ENCODE data around the gene NEDD4L.

- no peak for TF ChIP-seq CTCF (conservative IDR thresholded peaks at IDR 0.05; ENCODE audit: low read length)
- no peak for TF ChIP-seq EZH2phosphoT487 (IDR thresholded peaks at IDR 0.05; ENCODE audit: borderline replicate concordance, low read depth, low read length)
Observed at GRCh38 chr18:58167073-58167472, 123.0 kb downstream of the NEDD4L start.

Data from OCI-LY7 (cell line).